K562 (cell line): ENCODE results near the gene STT3A. TPM values are rescaled to one million over a fixed set of nuclear protein-coding genes. Genes with fewer than 3 reads are reported as not detected.

Experiments
- ATAC-seq: fragments of 200-7000 bp; cut with Tn5 transposase; 3 replicates; pipeline ENCODE4 v1.9.1; 2020; ENCODE audit warnings: moderate library complexity
- BruUV-seq: library from RNA; stranded (reverse); fragments of 400-500 nt; replicated peaks from 2 replicates; lab custom pipeline; 2021; lab: Mats Ljungman, UMichigan
- CTCF ChIA-PET: fragments of 300-600 bp; formaldehyde crosslinking; extraction: SDS; loops from one replicate; lab custom pipeline; 2021; ENCODE audit warnings: low intra/inter-chr PET ratio; lab: Yijun Ruan, JAX
- POLR2A ChIA-PET: fragments of 300-600, 350-650 bp; sonication (Branson Sonifier 250); formaldehyde crosslinking; extraction: SDS; loops from one replicate; lab custom pipeline; 2021; ENCODE audit warnings: antibody characterized with exemption, inconsistent platforms; lab: Yijun Ruan, JAX
- DNase-seq, 4 experiments: peaks; one replicate each; pipeline versions ENCODE4 v3.0.0 to v3.0.0-alpha.2; 2011 to 2018; ENCODE audit warnings: low spot score in 3 of 4, mixed read lengths in 3 of 4; ENCODE audit errors: extremely low read depth in 1 of 4
- FAIRE-seq: peaks from 2 replicates; lab custom pipeline; 2011; peaks lifted over from hg19 to GRCh38; lab: Jason Lieb, UNC
- H2AFZ ChIP-seq: 2 replicates; pipeline ENCODE4 v1.6.0; 2011; ENCODE audit warnings: low read depth, low read length, control low read depth, inconsistent platforms
- H3K27ac ChIP-seq: fragments of 200-600 bp; 3 replicates; pipeline ENCODE4 v1.8.0; 2011; ENCODE audit warnings: low read depth, mild to moderate bottlenecking, control low read depth, inconsistent platforms, low read length, moderate library complexity, mixed read lengths; ENCODE audit errors: extremely low read depth
- H3K27me3 ChIP-seq, 2 experiments: fragments of 300-600 bp in 1 of 2; 2 replicates in 1 of 2; 3 replicates in 1 of 2; pipeline versions ENCODE4 v1.6.0 to v1.8.0; 2011; ENCODE audit warnings: inconsistent platforms in 2 of 2, low read length in 2 of 2, mild to moderate bottlenecking in 1 of 2, mixed read lengths in 1 of 2, moderate library complexity in 1 of 2; ENCODE audit not compliant: control insufficient read depth in 2 of 2, insufficient read depth in 2 of 2
- H3K36me3 ChIP-seq: fragments of 300-600 bp; 3 replicates; pipeline ENCODE4 v1.8.0; 2011; ENCODE audit warnings: mild to moderate bottlenecking, low read length, inconsistent platforms; ENCODE audit not compliant: control insufficient read depth, insufficient read depth
- H3K4me1 ChIP-seq, 2 experiments: fragments of 200-600 bp in 1 of 2; replicated peaks in 1 of 2; 2 replicates in 1 of 2; 3 replicates in 1 of 2; pipeline versions ENCODE4 v1.5.1 to v1.8.0; 2011; ENCODE audit warnings: inconsistent platforms in 2 of 2, low read length in 2 of 2, mild to moderate bottlenecking in 1 of 2, mixed read lengths in 1 of 2, moderate library complexity in 1 of 2; ENCODE audit not compliant: control insufficient read depth in 2 of 2, insufficient read depth in 2 of 2
- H3K4me2 ChIP-seq: 2 replicates; pipeline ENCODE4 v1.6.1; 2011; ENCODE audit warnings: low read length, control low read depth, inconsistent platforms, mixed read lengths; ENCODE audit not compliant: insufficient read depth
- H3K4me3 ChIP-seq: fragments of 200-600 bp; sonication (generic), shearing (Covaris generic); 2 replicates; pipeline ENCODE4 v1.5.1; 2016; ENCODE audit warnings: control low read depth, inconsistent platforms
- H3K79me2 ChIP-seq: fragments of 200-600 bp; 3 replicates; pipeline ENCODE4 v1.8.0; 2011; ENCODE audit warnings: low read length, inconsistent platforms; ENCODE audit not compliant: control insufficient read depth, insufficient read depth
- H3K9ac ChIP-seq, 2 experiments: 2 replicates each; pipeline versions ENCODE4 v1.6.0 to v1.6.1; 2011; ENCODE audit warnings: low read depth in 2 of 2, low read length in 2 of 2, control low read depth in 1 of 2, inconsistent platforms in 1 of 2, mild to moderate bottlenecking in 1 of 2, mixed read lengths in 1 of 2; ENCODE audit not compliant: insufficient read depth in 1 of 2
- H3K9me1 ChIP-seq: one replicate; pipeline ENCODE4 v1.6.0; 2011; ENCODE audit warnings: inconsistent platforms, mild to moderate bottlenecking, low read length, moderate library complexity; ENCODE audit not compliant: control insufficient read depth, insufficient read depth
- H3K9me3 ChIP-seq: replicated peaks from 2 replicates; pipeline ENCODE4 v1.5.1; 2011; ENCODE audit warnings: low read depth, low read length, inconsistent platforms; ENCODE audit not compliant: control insufficient read depth, insufficient read depth
- H4K20me1 ChIP-seq: replicated peaks from 2 replicates; pipeline ENCODE4 v1.6.1; 2011; ENCODE audit warnings: low read length, inconsistent platforms, mixed read lengths; ENCODE audit not compliant: control insufficient read depth, insufficient read depth
- ARNT ChIP-seq, 2 experiments: fragments of 450-650 bp; IDR thresholded peaks; 2 replicates each; pipeline ENCODE4 v1.6.1; 2016; ENCODE audit warnings: mild to moderate bottlenecking in 1 of 2
- BHLHE40 ChIP-seq: IDR thresholded peaks from 2 replicates; pipeline ENCODE4 v1.6.1; 2011; ENCODE audit warnings: low read length, improper control_type of control experiment
- ESRRA ChIP-seq: fragments of 450-650 bp; IDR thresholded peaks from 2 replicates; pipeline ENCODE4 v1.6.1; 2014; ENCODE audit warnings: low read depth, mild to moderate bottlenecking, moderate library complexity, borderline replicate concordance
- ETV6 ChIP-seq, 3 experiments: fragments of 150-350 bp in 1 of 3; sonication (generic) in 1 of 3; formaldehyde crosslinking in 1 of 3; IDR thresholded peaks; 2 replicates each; pipeline versions ENCODE4 v1.6.1 to v1.8.0; 2014 to 2022; ENCODE audit warnings: borderline replicate concordance in 2 of 3, low read depth in 2 of 3, antibody characterized with exemption in 1 of 3, low read length in 1 of 3, mild to moderate bottlenecking in 1 of 3, missing genetic modification reagents in 1 of 3
- KDM4B ChIP-seq, 2 experiments: fragments of 450-650 bp in 1 of 2; sonication (generic) in 1 of 2; IDR thresholded peaks; 2 replicates each; pipeline ENCODE4 v1.6.1; 2016 to 2017; ENCODE audit warnings: borderline replicate concordance in 2 of 2, antibody characterized with exemption in 1 of 2, low read depth in 1 of 2, mild to moderate bottlenecking in 1 of 2
- NR1H2 ChIP-seq: sonication (generic); formaldehyde crosslinking; IDR thresholded peaks from 2 replicates; pipeline ENCODE4 v1.4.0; 2020; ENCODE audit warnings: mild to moderate bottlenecking, missing genetic modification reagents
- PRDM10 ChIP-seq: fragments of 450-650 bp; IDR thresholded peaks from 2 replicates; pipeline ENCODE4 v1.6.1; 2018; ENCODE audit not compliant: partially characterized antibody
- RAD51 ChIP-seq: fragments of 450-650 bp; IDR thresholded peaks from 2 replicates; pipeline ENCODE4 v1.7.1; 2016; ENCODE audit warnings: low read depth, mild to moderate bottlenecking, borderline replicate concordance
- SREBF1 ChIP-seq: fragments of 150-350 bp; IDR thresholded peaks from 2 replicates; pipeline ENCODE4 v1.6.1; 2014; ENCODE audit warnings: antibody characterized with exemption, low read depth, low read length, borderline replicate concordance
- SRSF3 ChIP-seq: fragments of 200-400 bp; formaldehyde crosslinking; IDR thresholded peaks from 2 replicates; pipeline ENCODE4 v1.6.1; 2016; ENCODE audit warnings: mild to moderate bottlenecking, low read length, moderate library complexity; ENCODE audit not compliant: insufficient read depth
- TCF15 ChIP-seq: fragments of 250-450 bp; sonication (Bioruptor Pico); IDR thresholded peaks from 2 replicates; pipeline ENCODE4 v1.8.0; 2022; ENCODE audit warnings: moderate library complexity, mild to moderate bottlenecking, inconsistent platforms
- TCFL5 ChIP-seq: fragments of 250-450 bp; sonication (Bioruptor Pico); conservative IDR thresholded peaks from 2 replicates; pipeline ENCODE4 v1.6.1; 2021; ENCODE audit warnings: mild to moderate bottlenecking, moderate library complexity, matching md5 sums
- TFAM ChIP-seq: fragments of 250-450 bp; sonication (Bioruptor Pico); conservative IDR thresholded peaks from 2 replicates; pipeline ENCODE4 v1.5.0; 2021; ENCODE audit warnings: mild to moderate bottlenecking, moderate library complexity
- ZBED1 ChIP-seq: IDR thresholded peaks from 2 replicates; pipeline ENCODE4 v1.6.1; 2014
- WGBS: fragments of 100-300 bp; shearing (Covaris generic); methylation state at CpG from one replicate; pipeline ENCODE4 v1.1.6; 2016; ENCODE audit warnings: low coverage, mixed read lengths; ENCODE audit not compliant: insufficient coverage; ENCODE audit errors: missing lambda C conversion rate; 5-methylcytosine and 5-hydroxymethylcytosine counted together
- in situ Hi-C: fragments of 300-500 bp; cut with MboI; formaldehyde crosslinking; loops from 4 replicates; pipeline ENCODE4 v1.15.0; 2018; ENCODE audit warnings: inconsistent platforms, mixed read lengths
- intact Hi-C: fragments of 100-400 bp; cut with micrococcal nuclease; formaldehyde crosslinking; loops from 2 replicates; pipeline ENCODE4 v1.14.2; 2022
- polyA plus RNA-seq, 8 experiments: library from polyadenylated mRNA; depleted of rRNA in 4 of 8; stranded (reverse) in 5 of 8; unstranded in 3 of 8; fragments of >200 nt; fragmentation: Nextera tagmentation in 2 of 8; fragmentation: Illumina TruSeq in 1 of 8; extraction: Ambion mirVana in 2 of 8; extraction: Trizol in 1 of 8; gene quantifications; 2 replicates each; pipeline versions ENCODE4 v1.2.1 to v1.2.3, GENCODE V29; 2011 to 2014; ENCODE audit warnings: inconsistent platforms in 1 of 8, missing spikeins in 1 of 8
- total RNA-seq, 7 experiments: library from RNA; depleted of rRNA in 6 of 7; stranded (reverse); fragments of >200 nt in 6 of 7; fragmentation: Illumina TruSeq in 2 of 7; extraction: Trizol in 2 of 7; gene quantifications; 2 replicates each; pipeline versions ENCODE4 v1.2.1 to v1.2.3, GENCODE V29; 2011 to 2021; ENCODE audit warnings: low replicate concordance in 1 of 7
- TF ChIP-seq, protein P1 (sequence below): sonication (generic); formaldehyde crosslinking; IDR thresholded peaks from 2 replicates; pipeline ENCODE4 v1.9.0; 2022; ENCODE audit warnings: mild to moderate bottlenecking, missing genetic modification reagents

Gene STT3A
- total and polyA plus RNA-seq, 9 of the 15 experiments (the other 6 are each of a cell fraction or from before 2014, with no cell fraction given) = 70.7 to 330 (median 192) TPM

DNA sequence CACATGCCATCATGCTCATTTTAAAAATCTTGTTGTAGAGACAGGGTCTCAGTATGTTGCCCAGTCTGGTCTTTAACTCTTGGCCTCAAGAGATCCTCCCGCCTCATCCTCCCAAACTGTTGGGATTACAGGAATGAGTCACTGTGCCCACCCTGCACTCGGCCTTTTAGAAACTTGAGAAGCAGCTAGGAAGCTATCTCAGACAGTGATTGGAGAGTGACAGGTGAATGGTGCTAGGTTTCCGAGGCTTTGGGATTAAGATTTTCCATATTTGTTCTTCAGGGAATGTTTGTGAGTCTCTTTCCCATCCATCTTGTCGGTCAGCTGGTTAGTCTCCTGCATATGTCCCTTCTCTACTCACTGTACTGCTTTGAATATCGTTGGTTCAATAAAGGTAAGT lies 12.8 kb upstream of the STT3A start:
- POLR2A ChIA-PET = interaction anchor here (0.9 to 1.8 kb wide), 4 partner anchors 10 to 126 kb away, joined by 3 to 10 read pairs (median 4); partner anchors contain the start of gene EI24

More for the DNA sequence above, 12.8 kb upstream of the STT3A start:
- ATAC-seq (no peak), DNase-seq (no peak), FAIRE-seq (no peak)
- H3K9me1 ChIP-seq = no peaks in the 10 kb centered on the region
- intact Hi-C loops = no loop called here
- no peak overlapping the region for H3K4me3 ChIP-seq
- BruUV-seq = no TSS peak
- no peak overlapping the region for H2AFZ ChIP-seq
- H3K9ac ChIP-seq = no peak overlapping the region
- no peaks in the 10 kb centered on the region for H3K9me3 ChIP-seq
- H3K36me3 ChIP-seq = peaks cover 94% of the 10 kb centered on the region
- CTCF ChIA-PET = no interaction called here
- 91% methylated on average over 5 of the region's 5 CpGs for WGBS
- H4K20me1 ChIP-seq = no peaks in the 10 kb centered on the region
- H3K27ac ChIP-seq = no peak overlapping the region
- TF ChIP-seq SREBF1 = no peak
- no peak for TF ChIP-seq TCF15 (CRISPR knock-in tag)
- no peak for TF ChIP-seq BHLHE40
- TF ChIP-seq KDM4B (IDR thresholded peaks at IDR 0.05; ENCODE audit: borderline replicate concordance in 2 of 2, low read depth in 1 of 2) = no peak
- TF ChIP-seq, protein P1, sequence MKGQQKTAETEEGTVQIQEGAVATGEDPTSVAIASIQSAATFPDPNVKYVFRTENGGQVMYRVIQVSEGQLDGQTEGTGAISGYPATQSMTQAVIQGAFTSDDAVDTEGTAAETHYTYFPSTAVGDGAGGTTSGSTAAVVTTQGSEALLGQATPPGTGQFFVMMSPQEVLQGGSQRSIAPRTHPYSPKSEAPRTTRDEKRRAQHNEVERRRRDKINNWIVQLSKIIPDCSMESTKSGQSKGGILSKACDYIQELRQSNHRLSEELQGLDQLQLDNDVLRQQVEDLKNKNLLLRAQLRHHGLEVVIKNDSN (CRISPR knock-in tag) = no peak
- TF ChIP-seq RAD51 = no peak
- TF ChIP-seq TCFL5 (CRISPR knock-in tag) = no peak
- no peak for TF ChIP-seq ESRRA
- TF ChIP-seq TFAM (CRISPR knock-in tag) = no peak
- no peak for TF ChIP-seq PRDM10
- TF ChIP-seq ETV6 (IDR thresholded peaks at IDR 0.05; ENCODE audit: borderline replicate concordance in 1 of 2, low read depth in 2 of 2, low read length in 1 of 2) = no peak
- no peak for TF ChIP-seq ETV6 (CRISPR knock-in tag; IDR thresholded peaks at IDR 0.05; ENCODE audit: borderline replicate concordance)
- TF ChIP-seq SRSF3 = no peak
- TF ChIP-seq ZBED1 = no peak
- TF ChIP-seq ARNT (IDR thresholded peaks at IDR 0.05) = no peak
- no peak for TF ChIP-seq NR1H2 (CRISPR knock-in tag)
- no peaks in the 10 kb centered on the region for H3K4me1 ChIP-seq
- H3K4me2 ChIP-seq = no peak overlapping the region
- in situ Hi-C loops = no loop called here
- H3K27me3 ChIP-seq = no peaks in the 10 kb centered on the region
- H3K79me2 ChIP-seq = no peaks in the 10 kb centered on the region
